Measurements from ENCODE around the gene GPR143.

DNA sequence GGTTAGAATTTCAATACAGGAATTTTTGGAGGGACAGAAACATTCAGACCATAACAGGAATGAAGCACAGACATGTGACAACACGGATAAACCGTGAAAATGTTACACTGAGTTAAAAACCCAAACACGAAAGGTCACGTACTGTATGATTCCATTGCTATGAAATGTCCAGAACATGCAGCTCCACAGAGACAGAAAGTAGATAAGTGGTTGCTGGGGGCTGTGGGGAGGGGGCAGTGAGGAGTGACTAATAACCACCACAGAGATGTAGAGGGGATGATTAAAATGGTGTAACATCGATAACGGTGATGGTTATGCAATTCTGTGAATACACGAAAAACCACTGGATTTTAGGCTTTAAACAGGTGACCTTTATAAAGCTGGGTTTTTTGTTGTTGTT is 8.3 kb downstream of the GPR143 start:
- TF ChIP-seq BCL11A (tag by site-specific recombination; IDR thresholded peaks at IDR 0.05; ENCODE audit: low read depth) (no peak), ZNF670 (tag by site-specific recombination; IDR thresholded peaks at IDR 0.05; ENCODE audit: low read depth) (no peak), ZNF132 (tag by site-specific recombination; IDR thresholded peaks at IDR 0.05; ENCODE audit: borderline replicate concordance) (no peak), ZNF2 (tag by site-specific recombination; IDR thresholded peaks at IDR 0.05) (no peak)
- TF ChIP-seq, protein P1, sequence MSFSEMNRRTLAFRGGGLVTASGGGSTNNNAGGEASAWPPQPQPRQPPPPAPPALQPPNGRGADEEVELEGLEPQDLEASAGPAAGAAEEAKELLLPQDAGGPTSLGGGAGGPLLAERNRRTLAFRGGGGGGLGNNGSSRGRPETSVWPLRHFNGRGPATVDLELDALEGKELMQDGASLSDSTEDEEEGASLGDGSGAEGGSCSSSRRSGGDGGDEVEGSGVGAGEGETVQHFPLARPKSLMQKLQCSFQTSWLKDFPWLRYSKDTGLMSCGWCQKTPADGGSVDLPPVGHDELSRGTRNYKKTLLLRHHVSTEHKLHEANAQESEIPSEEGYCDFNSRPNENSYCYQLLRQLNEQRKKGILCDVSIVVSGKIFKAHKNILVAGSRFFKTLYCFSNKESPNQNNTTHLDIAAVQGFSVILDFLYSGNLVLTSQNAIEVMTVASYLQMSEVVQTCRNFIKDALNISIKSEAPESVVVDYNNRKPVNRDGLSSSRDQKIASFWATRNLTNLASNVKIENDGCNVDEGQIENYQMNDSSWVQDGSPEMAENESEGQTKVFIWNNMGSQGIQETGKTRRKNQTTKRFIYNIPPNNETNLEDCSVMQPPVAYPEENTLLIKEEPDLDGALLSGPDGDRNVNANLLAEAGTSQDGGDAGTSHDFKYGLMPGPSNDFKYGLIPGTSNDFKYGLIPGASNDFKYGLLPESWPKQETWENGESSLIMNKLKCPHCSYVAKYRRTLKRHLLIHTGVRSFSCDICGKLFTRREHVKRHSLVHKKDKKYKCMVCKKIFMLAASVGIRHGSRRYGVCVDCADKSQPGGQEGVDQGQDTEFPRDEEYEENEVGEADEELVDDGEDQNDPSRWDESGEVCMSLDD (tag by site-specific recombination; IDR thresholded peaks at IDR 0.05) = no peak
- TF ChIP-seq, protein P2, sequence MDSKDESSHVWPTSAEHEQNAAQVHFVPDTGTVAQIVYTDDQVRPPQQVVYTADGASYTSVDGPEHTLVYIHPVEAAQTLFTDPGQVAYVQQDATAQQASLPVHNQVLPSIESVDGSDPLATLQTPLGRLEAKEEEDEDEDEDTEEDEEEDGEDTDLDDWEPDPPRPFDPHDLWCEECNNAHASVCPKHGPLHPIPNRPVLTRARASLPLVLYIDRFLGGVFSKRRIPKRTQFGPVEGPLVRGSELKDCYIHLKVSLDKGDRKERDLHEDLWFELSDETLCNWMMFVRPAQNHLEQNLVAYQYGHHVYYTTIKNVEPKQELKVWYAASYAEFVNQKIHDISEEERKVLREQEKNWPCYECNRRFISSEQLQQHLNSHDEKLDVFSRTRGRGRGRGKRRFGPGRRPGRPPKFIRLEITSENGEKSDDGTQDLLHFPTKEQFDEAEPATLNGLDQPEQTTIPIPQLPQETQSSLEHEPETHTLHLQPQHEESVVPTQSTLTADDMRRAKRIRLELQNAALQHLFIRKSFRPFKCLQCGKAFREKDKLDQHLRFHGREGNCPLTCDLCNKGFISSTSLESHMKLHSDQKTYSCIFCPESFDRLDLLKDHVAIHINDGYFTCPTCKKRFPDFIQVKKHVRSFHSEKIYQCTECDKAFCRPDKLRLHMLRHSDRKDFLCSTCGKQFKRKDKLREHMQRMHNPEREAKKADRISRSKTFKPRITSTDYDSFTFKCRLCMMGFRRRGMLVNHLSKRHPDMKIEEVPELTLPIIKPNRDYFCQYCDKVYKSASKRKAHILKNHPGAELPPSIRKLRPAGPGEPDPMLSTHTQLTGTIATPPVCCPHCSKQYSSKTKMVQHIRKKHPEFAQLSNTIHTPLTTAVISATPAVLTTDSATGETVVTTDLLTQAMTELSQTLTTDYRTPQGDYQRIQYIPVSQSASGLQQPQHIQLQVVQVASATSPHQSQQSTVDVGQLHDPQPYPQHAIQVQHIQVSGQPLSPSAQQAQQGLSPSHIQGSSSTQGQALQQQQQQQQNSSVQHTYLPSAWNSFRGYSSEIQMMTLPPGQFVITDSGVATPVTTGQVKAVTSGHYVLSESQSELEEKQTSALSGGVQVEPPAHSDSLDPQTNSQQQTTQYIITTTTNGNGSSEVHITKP (tag by site-specific recombination; IDR thresholded peaks at IDR 0.05) = no peak
- TF ChIP-seq, protein P3, sequence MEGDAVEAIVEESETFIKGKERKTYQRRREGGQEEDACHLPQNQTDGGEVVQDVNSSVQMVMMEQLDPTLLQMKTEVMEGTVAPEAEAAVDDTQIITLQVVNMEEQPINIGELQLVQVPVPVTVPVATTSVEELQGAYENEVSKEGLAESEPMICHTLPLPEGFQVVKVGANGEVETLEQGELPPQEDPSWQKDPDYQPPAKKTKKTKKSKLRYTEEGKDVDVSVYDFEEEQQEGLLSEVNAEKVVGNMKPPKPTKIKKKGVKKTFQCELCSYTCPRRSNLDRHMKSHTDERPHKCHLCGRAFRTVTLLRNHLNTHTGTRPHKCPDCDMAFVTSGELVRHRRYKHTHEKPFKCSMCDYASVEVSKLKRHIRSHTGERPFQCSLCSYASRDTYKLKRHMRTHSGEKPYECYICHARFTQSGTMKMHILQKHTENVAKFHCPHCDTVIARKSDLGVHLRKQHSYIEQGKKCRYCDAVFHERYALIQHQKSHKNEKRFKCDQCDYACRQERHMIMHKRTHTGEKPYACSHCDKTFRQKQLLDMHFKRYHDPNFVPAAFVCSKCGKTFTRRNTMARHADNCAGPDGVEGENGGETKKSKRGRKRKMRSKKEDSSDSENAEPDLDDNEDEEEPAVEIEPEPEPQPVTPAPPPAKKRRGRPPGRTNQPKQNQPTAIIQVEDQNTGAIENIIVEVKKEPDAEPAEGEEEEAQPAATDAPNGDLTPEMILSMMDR (tag by site-specific recombination; IDR thresholded peaks at IDR 0.05) = no peak

Measured in HEK293 (cell line).